Endothelial cell of umbilical vein (primary cell): Measurements from ENCODE around the gene PTPRD. TPM values are rescaled to one million over a fixed set of nuclear protein-coding genes. Genes with fewer than 3 reads are reported as not detected.

Experiments
- BruUV-seq: library from RNA; stranded (reverse); fragments of 400-500 nt; replicated peaks from 2 replicates; lab custom pipeline; 2021; lab: Mats Ljungman, UMichigan
- CTCF ChIA-PET: fragments of 300-600, 350-600 bp; sonication (Branson Sonifier 250); formaldehyde crosslinking; loops from one replicate; lab custom pipeline; 2021; ENCODE audit warnings: antibody characterized with exemption, inconsistent platforms; lab: Charles Lee
- POLR2A ChIA-PET: fragments of 300-600, 350-600 bp; sonication (Branson Sonifier 250); formaldehyde crosslinking; loops from one replicate; lab custom pipeline; 2021; ENCODE audit warnings: antibody characterized with exemption, inconsistent platforms; lab: Charles Lee
- DNase-seq: peaks from one replicate; pipeline ENCODE4 v3.0.0-alpha.2; 2011; ENCODE audit warnings: low read depth, low spot score
- FAIRE-seq: peaks from 2 replicates; lab custom pipeline; 2011; peaks lifted over from hg19 to GRCh38; lab: Jason Lieb, UNC
- H2AFZ ChIP-seq: 2 replicates; pipeline ENCODE4 v1.6.0; 2012; ENCODE audit warnings: low read depth, low read length, control low read depth, inconsistent platforms
- H3K27ac ChIP-seq: 2 replicates; pipeline ENCODE4 v1.5.1; 2011; ENCODE audit warnings: low read depth, mild to moderate bottlenecking, control low read depth, low read length, moderate library complexity; ENCODE audit not compliant: insufficient read depth
- H3K27me3 ChIP-seq, 2 experiments: 2 replicates each; pipeline versions ENCODE4 v1.6.0 to v1.6.1; 2011; ENCODE audit warnings: low read length in 2 of 2, mixed read lengths in 1 of 2; ENCODE audit not compliant: control insufficient read depth in 2 of 2, insufficient read depth in 2 of 2
- H3K36me3 ChIP-seq, 2 experiments: 2 replicates in 1 of 2; 3 replicates in 1 of 2; pipeline ENCODE4 v1.5.1; 2011; ENCODE audit warnings: low read length in 2 of 2, mild to moderate bottlenecking in 1 of 2, moderate library complexity in 1 of 2; ENCODE audit not compliant: control insufficient read depth in 2 of 2, insufficient read depth in 2 of 2; ENCODE audit errors: extremely low read depth in 1 of 2
- H3K4me1 ChIP-seq: 3 replicates; pipeline ENCODE4 v1.5.1; 2011; ENCODE audit warnings: mild to moderate bottlenecking, low read length; ENCODE audit not compliant: control insufficient read depth, insufficient read depth; ENCODE audit errors: extremely low read depth
- H3K4me2 ChIP-seq: 2 replicates; pipeline ENCODE4 v1.6.1; 2011; ENCODE audit warnings: low read length, control low read depth, mixed read lengths; ENCODE audit not compliant: insufficient read depth
- H3K4me3 ChIP-seq, 3 experiments: fragments of 200-600 bp in 1 of 3; sonication (generic), shearing (Covaris generic) in 1 of 3; replicated peaks in 1 of 3; 2 replicates each; pipeline ENCODE4 v1.5.1; 2011 to 2016; ENCODE audit warnings: control low read depth in 3 of 3, low read length in 3 of 3, mild to moderate bottlenecking in 2 of 3, inconsistent platforms in 1 of 3, low read depth in 1 of 3, moderate library complexity in 1 of 3; ENCODE audit not compliant: insufficient read depth in 1 of 3
- H3K79me2 ChIP-seq: 2 replicates; pipeline ENCODE4 v1.6.0; 2012; ENCODE audit warnings: low read length, inconsistent platforms; ENCODE audit not compliant: control insufficient read depth, insufficient read depth
- H3K9ac ChIP-seq: replicated peaks from 2 replicates; pipeline ENCODE3; 2011; ENCODE audit warnings: low read length, control low read depth; ENCODE audit not compliant: insufficient read depth; ENCODE audit errors: extremely low read depth
- H3K9me1 ChIP-seq: replicated peaks from 3 replicates; pipeline ENCODE4 v1.6.0; 2011; ENCODE audit warnings: mild to moderate bottlenecking, low read length; ENCODE audit not compliant: control insufficient read depth, insufficient read depth; ENCODE audit errors: extremely low read depth
- H3K9me3 ChIP-seq: replicated peaks from 2 replicates; pipeline ENCODE4 v1.5.1; 2012; ENCODE audit warnings: low read length, inconsistent platforms; ENCODE audit not compliant: control insufficient read depth, insufficient read depth
- H4K20me1 ChIP-seq: replicated peaks from 2 replicates; pipeline ENCODE3; 2011; ENCODE audit warnings: mild to moderate bottlenecking, low read length; ENCODE audit not compliant: control insufficient read depth, insufficient read depth; ENCODE audit errors: extremely low read depth
- CTCF ChIP-seq, 2 donors: IDR thresholded peaks; 1 replicate in 1 of 2; 2 replicates in 1 of 2; pipeline ENCODE4 v1.5.1; 2011; ENCODE audit warnings: low read length in 2 of 2, mild to moderate bottlenecking in 2 of 2, moderate library complexity in 2 of 2, control low read depth in 1 of 2, inconsistent platforms in 1 of 2, low read depth in 1 of 2; ENCODE audit not compliant: insufficient read depth in 1 of 2; ENCODE audit errors: extremely low read depth in 1 of 2
- EZH2 ChIP-seq: IDR thresholded peaks from 2 replicates; pipeline ENCODE4 v1.6.1; 2012; ENCODE audit warnings: borderline replicate concordance, low read depth, mild to moderate bottlenecking, moderate library complexity, low read length, inconsistent platforms; ENCODE audit not compliant: severe bottlenecking
- FOS ChIP-seq: IDR thresholded peaks from 2 replicates; pipeline ENCODE4 v1.6.1; 2011; ENCODE audit warnings: mild to moderate bottlenecking, low read length, moderate library complexity, borderline replicate concordance; ENCODE audit not compliant: insufficient read depth
- GATA2 ChIP-seq: IDR thresholded peaks from 2 replicates; pipeline ENCODE4 v1.7.0; 2011; ENCODE audit warnings: low read depth, mild to moderate bottlenecking, moderate library complexity, mixed read lengths, low read length; ENCODE audit not compliant: insufficient read length, insufficient read depth
- JUN ChIP-seq: IDR thresholded peaks from 2 replicates; pipeline ENCODE4 v1.6.1; 2011; ENCODE audit warnings: borderline replicate concordance, low read depth; ENCODE audit not compliant: insufficient read length, insufficient read depth
- MAX ChIP-seq: IDR thresholded peaks from 2 replicates; pipeline ENCODE4 v1.6.1; 2011; ENCODE audit not compliant: insufficient read depth, insufficient read length
- MYC ChIP-seq: IDR thresholded peaks from one replicate; pipeline ENCODE4 v1.6.1; 2011; ENCODE audit warnings: mild to moderate bottlenecking, low read depth, low read length
- POLR2A ChIP-seq: IDR thresholded peaks from 2 replicates; pipeline ENCODE4 v1.6.1; 2012; ENCODE audit warnings: low read depth, mild to moderate bottlenecking, control low read depth, low read length
- POLR2AphosphoS5 ChIP-seq: IDR thresholded peaks from 2 replicates; pipeline ENCODE4 v1.6.1; 2012; ENCODE audit warnings: low read depth, mild to moderate bottlenecking, control low read depth, low read length, moderate library complexity; ENCODE audit not compliant: insufficient read depth
- dilution Hi-C: fragments of 300-500 bp; cut with MboI; formaldehyde crosslinking; loops from one replicate; pipeline ENCODE4 v1.15.0; 2019; ENCODE audit warnings: low sequenced_read_pairs; ENCODE audit not compliant: extremely low pct_ligation_motif_present
- intact Hi-C: fragments of 100-400 bp; cut with micrococcal nuclease; formaldehyde crosslinking; loops from one replicate; pipeline ENCODE4 v1.10.0; 2022
- polyA plus RNA-seq, 4 experiments: library from polyadenylated mRNA; depleted of rRNA in 3 of 4; stranded (reverse) in 3 of 4; unstranded in 1 of 4; fragments of >200 nt; gene quantifications; 2 replicates each; pipeline versions ENCODE4 v1.2.1 to v1.2.3, GENCODE V29; 2011 to 2012; ENCODE audit warnings: missing spikeins in 1 of 4
- total RNA-seq: library from RNA; stranded (reverse); gene quantifications from 2 replicates; pipeline ENCODE4 v1.2.3, GENCODE V29; 2021

The PTPRD gene
- total and polyA plus RNA-seq, 2 donors (not counting 3 experiments of a cell fraction or from before 2014, with no cell fraction given) = 5.5 to 5.7 TPM

- Histone ChIP-seq H3K4me3 (no peak overlapping the region), H3K27me3 (no peaks in the 10 kb centered on the region), H2AFZ (no peak overlapping the region), H4K20me1 (no peaks in the 10 kb centered on the region), H3K27ac (no peak overlapping the region), H3K9me3 (no peaks in the 10 kb centered on the region), H3K79me2 (no peaks in the 10 kb centered on the region), H3K9ac (no peak overlapping the region), H3K4me2 (no peak overlapping the region), H3K36me3 (no peaks in the 10 kb centered on the region), H3K4me1 (no peaks in the 10 kb centered on the region), H3K9me1 (no peaks in the 10 kb centered on the region)
- TF ChIP-seq MYC = no peak
- ChIA-PET CTCF (interaction anchor here (1.2 kb wide), 1 partner anchor 111 kb away, joined by 3 read pairs; no protein-coding TSS in a partner anchor), POLR2A (no interaction called here)
- dilution Hi-C loops = no loop called here
- no TSS peak for BruUV-seq
- intact Hi-C loops = no loop called here
- DNase-seq (no peak), FAIRE-seq (no peak)
Observed at GRCh38 chr9:9679433-9679832, 933.4 kb downstream of the PTPRD start.

GRCh38 chr9:9674461-9674860 lies 938.3 kb downstream of the PTPRD start:
- DNase-seq (no peak), FAIRE-seq (no peak)
- intact Hi-C loops (no loop called here), dilution Hi-C loops (no loop called here)
- no TSS peak for BruUV-seq
- no peaks in the 10 kb centered on the region for H3K79me2 ChIP-seq
- H2AFZ ChIP-seq = no peak overlapping the region
- H3K9ac ChIP-seq = no peak overlapping the region
- POLR2A ChIA-PET = no interaction called here
- no peaks in the 10 kb centered on the region for H3K27me3 ChIP-seq
- no peaks in the 10 kb centered on the region for H3K9me3 ChIP-seq
- no peaks in the 10 kb centered on the region for H3K4me1 ChIP-seq
- H3K4me2 ChIP-seq = no peak overlapping the region
- no peak overlapping the region for H3K4me3 ChIP-seq
- TF ChIP-seq GATA2 (no peak), POLR2AphosphoS5 (no peak), CTCF (IDR thresholded peaks at IDR 0.05; ENCODE audit: extremely low read depth in 1 of 2, insufficient read depth in 1 of 2, low read depth in 1 of 2, low read length in 2 of 2) (no peak), MYC (no peak), JUN (no peak), POLR2A (no peak), MAX (no peak), EZH2 (no peak), FOS (no peak)
- CTCF ChIA-PET = no interaction called here
- no peaks in the 10 kb centered on the region for H3K36me3 ChIP-seq
- H3K27ac ChIP-seq = no peak overlapping the region
- H4K20me1 ChIP-seq = no peaks in the 10 kb centered on the region
- no peaks in the 10 kb centered on the region for H3K9me1 ChIP-seq
